Measurements from ENCODE around the gene PLXNA2. TPM values are rescaled to one million over a fixed set of nuclear protein-coding genes. Genes with fewer than 3 reads are reported as not detected.

The PLXNA2 gene
- total and polyA plus RNA-seq, 2 of the 13 experiments (the other 11 are each of a cell fraction or from before 2014, with no cell fraction given), result 1.1 to 2.1 TPM

DNA sequence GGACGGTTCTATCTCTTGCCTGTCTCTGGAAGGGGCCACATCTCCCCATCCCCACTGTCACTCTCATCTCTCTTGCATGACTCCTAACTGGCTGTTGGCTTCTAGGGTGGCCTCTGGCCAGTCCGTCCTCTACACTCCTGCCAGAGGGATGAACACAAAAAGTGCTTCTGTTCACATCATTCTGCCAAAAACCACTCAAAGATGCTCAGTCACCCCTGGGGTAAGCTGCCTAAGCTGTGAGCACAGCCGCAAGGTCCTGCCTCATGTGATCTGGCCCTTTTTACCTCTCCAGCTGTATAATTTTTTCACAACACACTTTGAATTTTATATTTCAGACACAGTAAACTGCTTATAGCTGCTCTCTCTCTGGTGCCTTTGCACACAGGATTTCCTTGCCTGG is 235.7 kb downstream of the PLXNA2 start:
- in situ Hi-C loops (cut with HindIII; ENCODE audit: extremely low pct_ligation_motif_present, low pct_unique_long_range_greater_than_20kb) (loop anchor here (25.0 kb wide), 2 partner anchors 629 to 1204 kb away; no protein-coding TSS in a partner anchor), intact Hi-C loops (cut with micrococcal nuclease; ENCODE audit: unreplicated experiment) (no loop called here)
- H2AFZ ChIP-seq (ENCODE audit: low read length), result no peak overlapping the region
- H3K4me2 ChIP-seq (ENCODE audit: low read depth, low read length), result no peak overlapping the region
- H3K9ac ChIP-seq (ENCODE audit: insufficient read depth, low read depth, low read length), result no peak overlapping the region
- DNase-seq (ENCODE audit: low spot score) (no peak), FAIRE-seq (no peak), ATAC-seq (no peak)
- H3K27me3 ChIP-seq (ENCODE audit: control insufficient read depth in 1 of 2, insufficient read depth in 2 of 2, low read length in 2 of 2), result peaks cover 0 to 6% of the 10 kb centered on the region in 2 experiments; a peak in 2 of 5 replicates
- no peak overlapping the region for H3K27ac ChIP-seq (ENCODE audit: extremely low read length, insufficient read depth, low read length)
- H3K4me1 ChIP-seq (ENCODE audit: insufficient read depth, low read length), result no peaks in the 10 kb centered on the region
- ChIA-PET CTCF (ENCODE audit: low intra/inter-chr PET ratio, low total read pairs) (no interaction called here), POLR2A (no interaction called here)
- H4K20me1 ChIP-seq (ENCODE audit: insufficient read depth, low read length), result no peaks in the 10 kb centered on the region
- TF ChIP-seq ZNF550 (CRISPR knock-in tag; IDR thresholded peaks at IDR 0.05; ENCODE audit: borderline replicate concordance) (no peak), SPEN (CRISPR knock-in tag; IDR thresholded peaks at IDR 0.05; ENCODE audit: low read depth) (no peak), ERF (CRISPR knock-in tag; IDR thresholded peaks at IDR 0.05) (no peak), ZBTB3 (CRISPR knock-in tag; IDR thresholded peaks at IDR 0.05; ENCODE audit: borderline replicate concordance, low read depth) (no peak), HDAC2 (CRISPR knock-in tag; IDR thresholded peaks at IDR 0.05) (no peak), ATF3 (CRISPR knock-in tag; IDR thresholded peaks at IDR 0.05) (no peak), KDM5B (CRISPR knock-in tag; IDR thresholded peaks at IDR 0.05; ENCODE audit: borderline replicate concordance) (no peak), ZBTB8A (CRISPR knock-in tag; IDR thresholded peaks at IDR 0.05; ENCODE audit: borderline replicate concordance, low read depth) (no peak), ZNF143 (CRISPR knock-in tag; IDR thresholded peaks at IDR 0.05) (no peak), IKZF4 (CRISPR knock-in tag; IDR thresholded peaks at IDR 0.05; ENCODE audit: borderline replicate concordance, low read depth, not compliant biosample characterization) (no peak), ZNF605 (CRISPR knock-in tag; IDR thresholded peaks at IDR 0.05) (no peak), ZNF224 (CRISPR knock-in tag; IDR thresholded peaks at IDR 0.05) (no peak)
- TF ChIP-seq, protein P1, sequence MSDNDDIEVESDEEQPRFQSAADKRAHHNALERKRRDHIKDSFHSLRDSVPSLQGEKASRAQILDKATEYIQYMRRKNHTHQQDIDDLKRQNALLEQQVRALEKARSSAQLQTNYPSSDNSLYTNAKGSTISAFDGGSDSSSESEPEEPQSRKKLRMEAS (IDR thresholded peaks at IDR 0.05), result no peak
- TF ChIP-seq, protein P2, sequence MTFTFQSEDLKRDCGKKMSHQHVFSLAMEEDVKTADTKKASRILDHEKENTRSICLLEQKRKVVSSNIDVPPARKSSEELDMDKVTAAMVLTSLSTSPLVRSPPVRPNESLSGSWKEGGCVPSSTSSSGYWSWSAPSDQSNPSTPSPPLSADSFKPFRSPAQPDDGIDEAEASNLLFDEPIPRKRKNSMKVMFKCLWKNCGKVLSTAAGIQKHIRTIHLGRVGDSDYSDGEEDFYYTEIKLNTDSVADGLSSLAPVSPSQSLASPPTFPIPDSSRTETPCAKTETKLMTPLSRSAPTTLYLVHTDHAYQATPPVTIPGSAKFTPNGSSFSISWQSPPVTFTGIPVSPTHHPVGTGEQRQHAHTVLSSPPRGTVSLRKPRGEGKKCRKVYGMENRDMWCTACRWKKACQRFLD (CRISPR knock-in tag; IDR thresholded peaks at IDR 0.05; ENCODE audit: borderline replicate concordance), result no peak
- no peaks in the 10 kb centered on the region for H3K36me3 ChIP-seq (replicated peaks in 1 of 2; ENCODE audit: control insufficient read depth in 1 of 2, insufficient read depth in 2 of 2, low read length in 2 of 2)
- no peaks in the 10 kb centered on the region for H3K79me2 ChIP-seq (ENCODE audit: insufficient read depth, low read length)
- H3K9me3 ChIP-seq (ENCODE audit: low read length), result no peaks in the 10 kb centered on the region
- BruUV-seq (replicated peaks), result no TSS peak
- WGBS (ENCODE audit: low lambda C conversion rate), result 17% methylated on average over 3 of the region's 3 CpGs
- no peak overlapping the region for H3K4me3 ChIP-seq (replicated peaks in 1 of 3; ENCODE audit: insufficient read depth in 1 of 3, low read depth in 2 of 3, low read length in 3 of 3)

All from HepG2 (cell line).